ENCODE data around the gene CTNNB1. TPM values are rescaled to one million over a fixed set of nuclear protein-coding genes. Genes with fewer than 3 reads are reported as not detected.

CTNNB1 gene
- total and polyA plus RNA-seq, 2 of the 4 experiments (the other 2 are of a cell fraction): 364 to 1,677 TPM

DNA sequence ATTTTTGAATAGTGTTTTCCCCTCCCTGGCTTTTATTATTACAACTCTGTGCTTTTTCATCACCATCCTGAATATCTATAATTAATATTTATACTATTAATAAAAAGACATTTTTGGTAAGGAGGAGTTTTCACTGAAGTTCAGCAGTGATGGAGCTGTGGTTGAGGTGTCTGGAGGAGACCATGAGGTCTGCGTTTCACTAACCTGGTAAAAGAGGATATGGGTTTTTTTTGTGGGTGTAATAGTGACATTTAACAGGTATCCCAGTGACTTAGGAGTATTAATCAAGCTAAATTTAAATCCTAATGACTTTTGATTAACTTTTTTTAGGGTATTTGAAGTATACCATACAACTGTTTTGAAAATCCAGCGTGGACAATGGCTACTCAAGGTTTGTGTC lies 24.4 kb downstream of the CTNNB1 start:
- H2AK5ac ChIP-seq (ENCODE audit: low read depth, low read length): no peak overlapping the region
- no peak overlapping the region for H2BK15ac ChIP-seq (ENCODE audit: low read depth, low read length)
- POLR2A ChIA-PET (ENCODE audit: unreplicated experiment): interaction anchor here (1.4 kb wide), 1 partner anchor 24 kb away, joined by 3 read pairs; the partner anchor contains the start of gene CTNNB1
- H2BK120ac ChIP-seq (ENCODE audit: low read depth, low read length): no peak overlapping the region
- peaks cover 14% of the 10 kb centered on the region for H3K4me1 ChIP-seq (ENCODE audit: control insufficient read depth, insufficient read depth, low read length)
- no peak overlapping the region for H3K4me2 ChIP-seq (ENCODE audit: low read depth, low read length)
- dilution Hi-C loops (cut with HindIII; ENCODE audit: low sequenced_read_pairs, unreplicated experiment): no loop called here
- no TSS peak for BruUV-seq (replicated peaks)
- H3K23ac ChIP-seq (ENCODE audit: low read depth, low read length): no peak overlapping the region
- DNase-seq: no peak
- TF ChIP-seq MAZ (IDR thresholded peaks at IDR 0.05; ENCODE audit: borderline replicate concordance, low read depth, low read length) (no peak), SMC3 (IDR thresholded peaks at IDR 0.05; ENCODE audit: low read depth, low read length) (no peak), RFX5 (IDR thresholded peaks at IDR 0.05; ENCODE audit: low read depth, low read length) (no peak), MAFK (IDR thresholded peaks at IDR 0.05; ENCODE audit: low read depth, low read length) (no peak), FOS (IDR thresholded peaks at IDR 0.05; ENCODE audit: low read depth, low read length) (no peak), NFE2L2 (IDR thresholded peaks at IDR 0.05; ENCODE audit: low read depth, low read length) (no peak), CEBPB (IDR thresholded peaks at IDR 0.05; ENCODE audit: low read depth, low read length) (no peak), RCOR1 (IDR thresholded peaks at IDR 0.05; ENCODE audit: insufficient replicate concordance, low read length) (no peak), MXI1 (IDR thresholded peaks at IDR 0.05; ENCODE audit: borderline replicate concordance, low read depth, low read length) (no peak), CHD1 (IDR thresholded peaks at IDR 0.05; ENCODE audit: low read depth, low read length) (no peak), POLR2A (IDR thresholded peaks at IDR 0.05; ENCODE audit: low read depth, low read length) (no peak), BHLHE40 (IDR thresholded peaks at IDR 0.05; ENCODE audit: low read depth, low read length) (no peak)
- TF ChIP-seq, protein P1, sequence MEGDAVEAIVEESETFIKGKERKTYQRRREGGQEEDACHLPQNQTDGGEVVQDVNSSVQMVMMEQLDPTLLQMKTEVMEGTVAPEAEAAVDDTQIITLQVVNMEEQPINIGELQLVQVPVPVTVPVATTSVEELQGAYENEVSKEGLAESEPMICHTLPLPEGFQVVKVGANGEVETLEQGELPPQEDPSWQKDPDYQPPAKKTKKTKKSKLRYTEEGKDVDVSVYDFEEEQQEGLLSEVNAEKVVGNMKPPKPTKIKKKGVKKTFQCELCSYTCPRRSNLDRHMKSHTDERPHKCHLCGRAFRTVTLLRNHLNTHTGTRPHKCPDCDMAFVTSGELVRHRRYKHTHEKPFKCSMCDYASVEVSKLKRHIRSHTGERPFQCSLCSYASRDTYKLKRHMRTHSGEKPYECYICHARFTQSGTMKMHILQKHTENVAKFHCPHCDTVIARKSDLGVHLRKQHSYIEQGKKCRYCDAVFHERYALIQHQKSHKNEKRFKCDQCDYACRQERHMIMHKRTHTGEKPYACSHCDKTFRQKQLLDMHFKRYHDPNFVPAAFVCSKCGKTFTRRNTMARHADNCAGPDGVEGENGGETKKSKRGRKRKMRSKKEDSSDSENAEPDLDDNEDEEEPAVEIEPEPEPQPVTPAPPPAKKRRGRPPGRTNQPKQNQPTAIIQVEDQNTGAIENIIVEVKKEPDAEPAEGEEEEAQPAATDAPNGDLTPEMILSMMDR (conservative IDR thresholded peaks at IDR 0.05; ENCODE audit: low read depth, low read length): no peak
- TF ChIP-seq, protein P2, sequence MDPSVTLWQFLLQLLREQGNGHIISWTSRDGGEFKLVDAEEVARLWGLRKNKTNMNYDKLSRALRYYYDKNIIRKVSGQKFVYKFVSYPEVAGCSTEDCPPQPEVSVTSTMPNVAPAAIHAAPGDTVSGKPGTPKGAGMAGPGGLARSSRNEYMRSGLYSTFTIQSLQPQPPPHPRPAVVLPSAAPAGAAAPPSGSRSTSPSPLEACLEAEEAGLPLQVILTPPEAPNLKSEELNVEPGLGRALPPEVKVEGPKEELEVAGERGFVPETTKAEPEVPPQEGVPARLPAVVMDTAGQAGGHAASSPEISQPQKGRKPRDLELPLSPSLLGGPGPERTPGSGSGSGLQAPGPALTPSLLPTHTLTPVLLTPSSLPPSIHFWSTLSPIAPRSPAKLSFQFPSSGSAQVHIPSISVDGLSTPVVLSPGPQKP (IDR thresholded peaks at IDR 0.05; ENCODE audit: borderline replicate concordance, low read depth, low read length): no peak
- TF ChIP-seq, protein P3, sequence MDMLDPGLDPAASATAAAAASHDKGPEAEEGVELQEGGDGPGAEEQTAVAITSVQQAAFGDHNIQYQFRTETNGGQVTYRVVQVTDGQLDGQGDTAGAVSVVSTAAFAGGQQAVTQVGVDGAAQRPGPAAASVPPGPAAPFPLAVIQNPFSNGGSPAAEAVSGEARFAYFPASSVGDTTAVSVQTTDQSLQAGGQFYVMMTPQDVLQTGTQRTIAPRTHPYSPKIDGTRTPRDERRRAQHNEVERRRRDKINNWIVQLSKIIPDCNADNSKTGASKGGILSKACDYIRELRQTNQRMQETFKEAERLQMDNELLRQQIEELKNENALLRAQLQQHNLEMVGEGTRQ (IDR thresholded peaks at IDR 0.05; ENCODE audit: low read depth, low read length): no peak
- no peak overlapping the region for H2BK5ac ChIP-seq (ENCODE audit: low read depth, low read length, poor library complexity, severe bottlenecking)
- peaks cover 26% of the 10 kb centered on the region for H3K36me3 ChIP-seq (ENCODE audit: control insufficient read depth, insufficient read depth, low read length)
- no peak overlapping the region for H4K8ac ChIP-seq (ENCODE audit: low read depth in 2 of 2, low read length in 2 of 2)
- no peaks in the 10 kb centered on the region for H3K9me3 ChIP-seq (ENCODE audit: control insufficient read depth, insufficient read depth, low read length)
- CTCF ChIA-PET: interaction anchor here (1.4 kb wide), 1 partner anchor 16 kb away, joined by 4 read pairs; no protein-coding TSS in a partner anchor
- intact Hi-C loops (cut with micrococcal nuclease): no loop called here
- H3K9me1 ChIP-seq (ENCODE audit: insufficient read depth, low read length): peaks cover 21% of the 10 kb centered on the region
- no peak overlapping the region for H3K4me3 ChIP-seq (ENCODE audit: insufficient read depth, low read depth, low read length)
- no peak overlapping the region for H3K4ac ChIP-seq (ENCODE audit: low read depth, low read length)
- no peak overlapping the region for H4K5ac ChIP-seq (ENCODE audit: low read depth, low read length)
- no peak overlapping the region for H3K14ac ChIP-seq (replicated peaks; ENCODE audit: low read depth, low read length)
- in situ Hi-C loops (cut with MboI; ENCODE audit: low sequenced_read_pairs): loop anchor here (25.0 kb wide), 1 partner anchor 464 kb away; no protein-coding TSS in a partner anchor
- H3K27ac ChIP-seq (ENCODE audit: insufficient read depth, low read length): no peak overlapping the region
- peaks cover 25 to 61% of the 10 kb centered on the region in 2 experiments for H3K79me1 ChIP-seq (ENCODE audit: low read depth in 1 of 2, low read length in 2 of 2)
- peaks cover 72% of the 10 kb centered on the region for H4K20me1 ChIP-seq (ENCODE audit: insufficient read depth, low read length)
- H2AFZ ChIP-seq (replicated peaks; ENCODE audit: low read length, poor library complexity): no peak overlapping the region
- no peak overlapping the region for H2AK9ac ChIP-seq (replicated peaks; ENCODE audit: low read depth, low read length, poor library complexity)
- H3K27me3 ChIP-seq (ENCODE audit: control insufficient read depth, insufficient read depth, low read length): no peaks in the 10 kb centered on the region
- H3K56ac ChIP-seq (ENCODE audit: extremely low read depth, insufficient read depth, low read length): no peak overlapping the region
- no peak overlapping the region for H3K18ac ChIP-seq (ENCODE audit: low read depth, low read length)
- no CpG with 5 or more reads among the region's 2 CpGs for WGBS, 2 experiments (ENCODE audit: extremely low coverage in 2 of 2, insufficient read length in 1 of 2)
- no peak overlapping the region for H2BK20ac ChIP-seq (ENCODE audit: low read depth, low read length)
- H4K91ac ChIP-seq (ENCODE audit: insufficient read depth, low read depth, low read length): no peak overlapping the region
- ATAC-seq (ENCODE audit: low read depth): no peak
- no peak overlapping the region for H3K9ac ChIP-seq (ENCODE audit: low read depth, low read length)
